Stimulated activated CD8-positive, alpha-beta memory T cell treated with anti-CD3 and anti-CD28 coated beads, Interleukin-7, amount 100 ng/mL, for 1 hour (primary cell): ENCODE results near the gene SH3BP5.

Experiments
- DNase-seq, 2 donors: peaks; one replicate each; pipeline ENCODE4 v3.0.0-alpha.2; 2020; ENCODE audit warnings: low read depth in 2 of 2

Gene SH3BP5

DNA sequence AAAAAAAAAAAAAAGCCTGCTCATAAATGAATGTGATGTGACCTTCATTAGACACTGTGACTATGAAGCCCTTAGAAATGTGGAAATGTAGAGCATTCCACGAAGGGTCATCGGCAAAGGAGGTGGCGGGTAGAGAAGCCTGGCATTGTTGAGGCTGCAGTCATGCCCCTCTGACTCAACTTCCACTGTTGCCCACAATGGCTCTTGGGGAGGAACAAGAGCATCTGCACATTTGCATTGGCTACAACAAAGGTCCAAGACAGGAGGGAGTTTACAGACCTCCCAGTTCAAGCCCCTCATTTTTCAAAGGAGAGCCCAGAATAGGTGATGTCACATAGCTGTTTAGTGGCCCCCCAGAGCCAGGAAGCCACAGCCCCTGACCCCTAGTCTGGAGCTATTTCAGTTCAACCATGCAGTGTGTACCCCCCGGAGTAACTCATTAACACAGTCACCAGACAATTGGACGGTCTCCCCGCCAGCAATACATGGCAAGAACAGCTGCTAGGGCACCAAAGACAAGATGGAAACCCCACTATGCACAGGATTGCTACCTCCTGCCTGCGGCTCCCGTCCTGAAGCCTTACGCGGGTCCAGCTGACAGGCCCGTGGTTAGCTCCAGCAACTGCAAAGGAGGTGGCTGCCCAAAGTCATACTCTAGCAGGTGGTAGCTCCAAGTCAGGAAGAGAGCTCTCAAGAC, 56.2 kb downstream of the SH3BP5 start:
- no peak for DNase-seq

DNA sequence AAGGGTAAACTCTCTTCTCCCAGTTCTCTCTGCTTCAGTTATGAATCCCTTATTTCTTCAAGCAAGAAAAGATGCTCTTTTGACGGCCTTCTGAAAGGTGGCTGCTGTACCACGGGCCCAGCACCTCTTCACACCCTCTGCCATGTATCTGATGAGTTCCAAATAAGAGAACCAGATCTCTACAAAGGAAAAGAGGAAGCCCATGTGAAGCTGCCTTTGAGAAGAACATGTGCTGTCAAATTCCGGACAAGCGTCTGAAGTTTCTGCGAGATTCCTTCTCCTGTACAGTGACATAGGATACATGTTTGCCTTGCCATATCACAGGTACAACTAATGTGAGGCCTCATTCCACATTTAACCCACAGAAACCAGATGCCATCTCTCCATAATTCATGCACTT, 59.2 kb downstream of the SH3BP5 start:
- no peak for DNase-seq

DNA sequence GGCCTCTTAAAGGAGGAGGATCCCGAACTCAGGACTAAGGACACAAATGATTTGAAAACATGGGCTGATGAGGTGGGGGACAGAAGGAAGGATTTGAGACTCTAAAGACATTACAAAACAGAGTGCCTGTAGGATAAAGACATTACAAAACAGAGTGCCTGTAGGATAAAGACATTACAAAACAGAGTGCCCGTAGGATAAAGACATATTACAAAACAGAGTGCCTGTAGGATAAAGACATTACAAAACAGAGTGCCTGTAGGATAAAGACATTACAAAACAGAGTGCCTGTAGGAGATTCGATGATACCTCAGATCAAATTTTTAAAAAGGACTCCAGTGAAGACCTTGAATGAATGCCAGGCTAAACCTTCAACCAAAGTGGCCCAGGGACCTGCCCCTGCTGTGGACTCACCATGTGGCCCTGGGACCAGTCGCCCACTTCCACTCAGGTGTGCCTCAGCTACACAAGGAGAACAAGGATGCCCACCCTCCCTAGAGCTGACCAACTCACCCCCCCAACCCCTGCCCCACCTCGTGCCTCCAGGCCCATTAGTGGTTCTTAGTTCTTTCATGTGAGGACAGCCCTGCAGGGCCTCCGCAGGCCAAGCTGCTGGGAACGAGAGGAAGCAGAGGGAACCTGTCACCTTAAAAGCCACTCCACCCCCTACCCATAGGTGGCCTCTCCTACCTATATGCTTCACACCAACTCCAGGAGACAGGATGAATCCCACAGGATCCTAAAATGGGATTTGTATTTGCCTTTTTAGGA, 59.8 kb downstream of the SH3BP5 start:
- DNase-seq: no peak

DNA sequence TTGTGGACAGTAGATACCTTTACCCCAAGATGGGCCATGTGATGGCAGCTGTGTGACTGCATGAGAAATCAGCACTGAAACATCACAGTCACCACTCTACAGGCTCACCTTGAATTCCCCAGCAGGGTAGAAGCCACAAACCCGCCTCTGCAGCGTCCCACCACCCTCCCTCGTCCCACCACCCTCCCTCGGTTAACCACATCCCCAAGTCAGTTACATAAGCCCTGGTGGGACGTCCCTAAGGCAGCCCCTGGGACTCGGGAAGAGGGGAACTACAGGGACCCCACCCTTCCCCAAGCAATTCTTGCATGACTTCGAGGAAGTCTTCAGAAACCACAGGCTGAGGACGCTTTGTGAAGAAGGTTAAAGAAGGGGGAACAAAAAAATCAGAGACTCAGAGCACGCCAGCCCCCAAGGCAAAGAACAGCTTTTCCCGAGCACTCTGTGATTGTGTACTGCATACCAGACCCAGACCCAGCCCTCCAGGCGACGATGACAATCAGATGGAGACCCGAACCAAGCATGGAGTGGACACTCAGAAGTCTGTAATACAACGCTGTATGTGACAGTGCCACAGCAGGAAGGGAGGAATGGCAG, 60.5 kb downstream of the SH3BP5 start:
- peak; percentile 62 to 67 for DNase-seq

DNA sequence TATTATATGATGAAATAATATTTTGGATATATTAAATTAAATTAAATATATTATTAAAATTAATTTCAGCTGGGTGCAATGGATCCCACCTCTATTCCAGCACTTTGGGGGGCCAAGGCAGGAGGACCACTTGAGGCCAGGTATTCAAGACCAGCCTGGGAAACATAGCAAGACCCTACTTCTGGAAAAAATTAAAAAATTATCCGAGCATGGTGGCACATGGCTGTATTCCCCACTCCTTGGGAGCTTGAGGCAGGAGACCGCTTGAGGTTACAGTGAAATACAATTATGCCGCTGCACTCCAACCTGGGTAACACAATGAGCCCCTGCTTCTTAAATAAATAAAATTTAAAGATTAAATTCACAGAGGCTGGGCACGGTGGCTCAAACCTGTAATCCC, 61.4 kb downstream of the SH3BP5 start:
- DNase-seq: no peak

DNA sequence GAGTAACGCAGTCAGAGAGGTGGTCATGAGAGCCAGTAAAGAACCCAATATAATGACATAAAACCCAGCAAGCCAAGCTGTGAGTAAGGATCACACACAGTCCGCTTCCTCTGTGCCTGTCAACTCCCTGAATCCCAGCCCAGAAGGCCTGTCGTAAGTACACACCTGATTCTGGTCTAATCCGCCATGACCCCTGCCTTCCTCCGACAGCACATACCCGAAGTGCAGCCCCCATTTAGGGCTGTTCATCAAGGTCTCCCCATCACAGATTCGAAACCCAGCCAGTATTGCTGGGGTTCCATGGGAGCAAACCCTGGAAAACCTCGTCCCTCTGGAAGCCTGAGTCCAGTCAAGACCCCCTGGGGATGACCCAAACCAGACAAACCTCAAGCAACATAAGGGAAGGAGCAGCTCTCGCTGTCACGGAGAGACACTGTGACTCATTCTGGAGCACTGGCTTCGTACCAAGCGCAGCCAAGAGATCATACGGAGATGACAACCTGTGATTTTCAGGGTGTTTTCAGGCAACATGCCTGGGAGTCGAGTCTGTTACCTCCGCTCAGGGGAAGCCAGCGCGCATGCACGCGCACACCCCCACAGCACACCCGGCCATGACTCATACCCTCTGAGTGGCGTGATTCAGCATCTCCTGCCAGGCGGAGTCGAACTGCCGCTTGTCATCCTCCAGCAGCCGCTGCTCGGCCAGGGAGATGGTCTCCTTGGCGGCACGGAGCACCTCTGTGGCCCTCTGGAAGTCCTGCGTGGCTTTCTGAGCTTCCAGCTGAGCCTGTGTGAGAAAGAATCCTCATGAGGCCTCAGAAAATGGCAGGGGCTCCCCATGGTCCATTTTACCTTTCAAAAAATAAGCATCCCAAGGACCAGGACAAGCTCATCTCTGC, 63.0 kb downstream of the SH3BP5 start:
- DNase-seq: peak; percentile 66 to 75

DNA sequence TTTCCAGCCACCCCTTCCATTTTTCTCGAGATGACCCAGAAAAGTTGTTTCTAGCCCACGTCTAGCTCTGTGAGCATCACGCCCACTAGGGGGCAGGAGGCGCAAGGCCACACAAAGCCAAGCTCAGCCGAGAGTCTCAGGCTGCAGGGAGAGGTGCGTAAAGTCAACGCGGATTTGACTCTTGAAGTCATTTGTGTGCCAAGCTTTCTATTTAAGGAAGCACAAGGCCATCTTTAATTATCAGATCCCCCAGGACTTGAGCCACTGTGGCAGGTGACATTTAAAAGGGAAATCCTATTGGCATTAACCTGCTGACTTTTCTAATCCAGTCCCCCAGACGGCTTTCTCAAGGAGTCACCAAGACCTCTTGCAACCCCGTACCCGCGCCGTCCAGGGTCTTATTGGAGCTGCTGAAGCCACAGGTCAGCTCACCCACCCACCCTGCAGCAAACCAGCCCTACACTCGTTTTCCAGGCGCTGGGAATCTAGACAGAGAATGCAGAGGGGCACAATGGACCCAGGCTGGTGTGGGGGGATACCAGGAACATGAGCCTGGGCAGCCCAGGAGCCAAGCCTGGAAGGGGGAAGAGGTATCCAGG, 64.3 kb downstream of the SH3BP5 start:
- DNase-seq: peak; percentile 65 to 70

DNA sequence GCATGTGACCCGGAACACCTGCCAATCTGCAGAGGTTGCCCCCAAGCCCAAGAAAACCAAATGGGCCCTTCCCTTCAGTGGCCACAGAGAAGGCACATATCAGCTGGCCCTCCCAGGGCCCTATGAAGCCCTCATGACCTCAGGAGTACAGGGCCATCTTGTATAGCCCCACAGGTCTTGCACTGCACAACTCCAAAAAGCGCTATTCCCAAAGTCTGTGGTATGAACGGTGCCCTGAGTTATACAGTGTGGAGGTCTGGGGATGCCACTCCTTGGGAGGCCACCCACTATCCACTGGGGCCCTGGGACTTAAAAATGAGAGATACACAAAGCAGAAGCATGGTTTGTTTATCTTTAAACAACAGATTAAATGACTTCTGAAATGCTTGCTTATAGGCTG, 64.9 kb downstream of the SH3BP5 start:
- no peak for DNase-seq

DNA sequence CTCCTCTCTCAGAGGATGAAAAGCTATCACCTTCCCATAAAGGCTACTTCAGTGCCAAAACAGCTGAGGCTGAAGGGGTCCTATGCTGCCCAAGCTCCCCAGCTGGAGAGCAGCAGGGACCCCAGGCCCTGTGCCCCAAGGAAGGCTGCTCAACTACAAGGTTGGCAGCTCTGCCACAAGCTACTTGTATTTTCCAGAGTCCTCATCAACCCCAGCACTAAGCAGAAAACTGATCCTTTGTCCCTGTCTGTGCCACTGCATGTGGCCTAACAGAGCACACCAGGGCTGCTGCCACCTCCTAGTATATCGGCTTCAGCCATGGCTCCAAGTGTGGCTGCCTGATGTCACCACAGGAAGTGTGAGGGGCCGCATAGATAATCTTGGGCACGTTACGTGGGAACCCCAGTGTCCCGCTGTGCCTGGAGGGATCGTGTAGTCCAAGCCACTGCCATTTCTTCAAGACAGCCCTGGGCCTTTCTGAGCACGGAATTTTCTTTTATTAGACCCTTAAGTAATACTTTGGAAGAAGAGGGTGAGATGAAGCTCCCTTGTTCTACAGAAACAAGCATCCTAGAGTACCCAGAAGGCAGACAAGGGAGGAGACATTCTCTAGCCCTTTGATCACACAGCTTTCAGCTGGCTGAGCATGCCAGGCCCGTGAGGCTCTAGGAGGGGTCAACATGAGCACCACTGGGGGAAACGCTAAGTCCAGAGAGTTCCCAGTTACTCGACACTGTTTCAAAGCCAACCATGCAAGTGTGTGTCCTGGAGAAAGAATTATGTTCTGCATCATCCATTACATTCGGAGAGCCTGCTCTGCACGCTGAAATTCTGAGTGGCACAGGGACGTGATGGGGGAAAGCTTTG, 65.6 kb downstream of the SH3BP5 start:
- DNase-seq: no peak

DNA sequence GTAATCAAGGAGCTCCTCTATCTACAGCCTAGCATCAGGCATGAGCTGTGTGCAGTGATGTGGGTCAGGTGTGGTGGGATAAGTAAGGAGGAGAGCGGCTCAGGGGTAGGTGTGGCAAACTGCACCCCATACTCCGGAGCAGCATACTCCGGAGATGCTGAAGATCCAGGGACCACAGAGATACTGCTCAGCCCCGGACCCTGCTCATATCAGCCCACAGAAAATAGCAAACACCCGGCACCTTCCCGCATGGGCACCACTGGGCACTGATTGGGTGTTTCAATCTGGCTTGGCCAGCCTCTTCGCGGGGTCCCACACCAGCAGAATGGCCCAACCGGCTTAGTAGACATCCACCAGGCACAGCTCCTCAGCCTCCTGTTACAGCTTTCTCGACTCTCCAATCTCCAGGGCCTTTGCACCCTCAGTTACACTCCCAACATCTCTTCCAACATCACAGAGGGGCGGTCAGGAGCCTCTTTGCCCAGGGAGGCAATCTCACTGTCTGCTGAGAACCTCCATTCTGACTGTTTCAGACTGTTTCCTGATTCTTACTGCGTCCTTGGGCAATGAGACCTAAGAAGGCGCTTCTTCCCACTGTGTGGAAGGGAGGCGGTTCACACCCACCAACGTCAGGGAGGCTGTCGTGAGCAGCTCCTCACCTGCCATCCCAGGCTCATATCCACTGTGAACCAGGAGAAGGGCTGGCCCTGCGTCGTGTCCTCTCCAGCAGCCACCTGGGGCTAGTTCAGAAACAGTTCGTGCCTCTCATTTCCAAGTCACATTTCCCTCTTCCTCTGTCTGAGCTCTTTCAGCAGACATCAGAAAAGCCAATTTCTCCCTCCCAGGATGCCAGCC, 66.5 kb downstream of the SH3BP5 start:
- no peak for DNase-seq

DNA sequence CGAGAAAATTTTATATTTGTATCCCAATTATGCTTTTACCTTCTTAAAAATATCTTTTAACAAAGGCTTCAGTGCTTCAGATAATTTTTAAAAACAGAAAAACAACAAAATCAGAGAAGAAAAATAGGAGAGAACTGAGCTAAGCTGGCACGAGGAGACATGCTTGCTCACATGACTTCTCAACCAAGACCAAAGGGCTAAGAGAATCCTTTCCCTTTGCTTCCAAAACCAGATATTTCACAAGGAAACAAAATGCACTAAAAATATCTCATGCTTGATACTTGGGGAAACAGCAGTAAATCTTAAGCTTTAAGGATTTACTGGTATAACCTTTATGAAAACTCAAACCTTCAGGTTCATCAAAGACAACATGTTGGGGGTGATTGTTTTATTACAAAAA, 67.9 kb downstream of the SH3BP5 start:
- no peak for DNase-seq

DNA sequence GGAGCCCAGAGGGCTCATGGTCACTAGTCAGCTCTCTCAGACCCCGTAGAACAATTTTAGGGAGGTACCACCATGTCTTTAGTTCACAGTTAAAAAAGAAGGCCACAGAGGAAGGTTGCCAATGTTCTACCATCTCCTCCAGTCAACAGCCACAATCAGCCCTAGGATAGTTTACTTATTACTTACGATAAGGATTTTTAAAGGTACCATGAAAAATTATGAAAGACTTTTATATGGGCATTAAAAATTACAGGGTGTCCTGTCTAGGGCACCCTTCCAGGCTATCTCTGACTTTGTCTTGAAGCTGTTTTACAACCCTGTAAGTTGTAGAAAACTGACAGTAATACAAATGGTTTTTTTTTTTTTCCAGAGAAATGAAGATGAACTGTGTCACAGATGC, 68.5 kb downstream of the SH3BP5 start:
- no peak for DNase-seq

DNA sequence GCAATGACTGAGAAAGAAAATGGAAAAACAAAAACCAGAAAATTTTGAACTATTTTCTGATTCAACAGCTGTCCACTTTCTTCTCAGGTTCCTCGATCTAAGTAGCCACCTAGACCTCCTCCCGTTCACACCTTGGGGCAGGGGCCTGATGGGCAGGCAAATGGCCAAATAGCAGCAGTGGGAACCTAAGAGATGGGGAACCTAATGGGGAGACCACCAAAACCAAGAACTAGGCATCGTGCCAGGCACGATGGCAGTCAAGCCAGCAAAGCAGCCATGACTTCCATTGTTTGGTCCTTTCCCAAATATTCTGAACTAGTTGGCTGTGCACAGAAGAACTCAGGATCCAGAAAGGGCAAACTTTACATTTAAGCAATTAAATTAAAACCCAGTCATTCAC, 69.3 kb downstream of the SH3BP5 start:
- no peak for DNase-seq

DNA sequence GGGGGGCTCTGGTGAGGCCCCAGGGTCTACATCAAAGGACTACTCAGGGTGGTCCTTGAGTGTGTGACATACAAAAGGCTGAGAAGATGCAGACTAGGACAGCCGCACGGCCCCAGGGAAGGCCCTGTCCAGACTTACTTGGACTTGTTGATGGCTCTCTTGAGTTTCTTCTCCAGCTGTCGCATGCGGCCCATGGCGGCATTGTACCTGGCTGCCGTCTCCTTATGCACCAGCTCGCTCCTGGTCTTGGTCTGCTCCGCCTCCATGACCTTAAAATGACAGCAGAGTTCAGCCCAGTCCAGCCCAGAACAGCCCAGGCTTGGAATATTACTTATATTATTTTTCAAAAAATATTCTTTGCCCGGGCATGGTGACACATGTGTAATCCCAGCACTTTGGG, 70.4 kb downstream of the SH3BP5 start:
- DNase-seq: no peak

DNA sequence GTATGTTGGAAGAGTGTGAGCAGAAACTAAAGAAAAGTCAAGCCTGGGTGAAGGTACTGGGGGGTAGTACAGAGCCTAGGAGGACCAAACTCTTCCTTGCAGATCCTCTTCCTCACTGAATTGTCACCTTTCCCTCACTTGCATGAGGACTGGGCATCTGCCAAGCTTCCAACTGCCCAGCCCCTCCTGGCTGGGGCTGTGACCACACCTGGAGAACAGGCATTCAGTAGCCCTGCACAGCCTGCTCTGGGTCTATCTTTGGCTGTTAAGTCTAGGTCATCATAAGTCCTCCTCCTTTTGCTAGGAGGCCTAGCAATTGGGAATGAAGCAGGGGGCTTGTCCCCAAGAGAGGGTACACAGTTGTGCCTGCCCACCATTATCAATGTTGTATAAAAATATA, 71.1 kb downstream of the SH3BP5 start:
- DNase-seq: no peak

DNA sequence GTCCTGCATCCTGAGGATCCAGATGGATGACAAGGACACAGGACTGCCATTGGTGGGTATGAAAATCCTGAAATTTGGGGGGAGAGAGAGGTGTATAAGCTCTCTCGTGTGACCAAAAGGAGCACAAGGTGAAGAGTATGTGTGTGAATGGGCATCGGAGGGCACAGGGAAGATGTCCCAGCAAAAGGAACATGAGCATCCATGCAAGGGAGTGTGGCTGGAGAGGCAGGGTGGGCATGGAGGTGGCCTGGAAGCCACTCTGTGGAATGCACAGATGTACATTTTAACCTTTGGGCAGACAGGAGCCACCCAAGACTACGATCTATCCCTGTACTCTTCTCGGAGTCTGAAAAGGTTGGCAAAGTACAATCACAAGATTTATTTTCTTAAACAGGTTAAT, 71.9 kb downstream of the SH3BP5 start:
- no peak for DNase-seq

DNA sequence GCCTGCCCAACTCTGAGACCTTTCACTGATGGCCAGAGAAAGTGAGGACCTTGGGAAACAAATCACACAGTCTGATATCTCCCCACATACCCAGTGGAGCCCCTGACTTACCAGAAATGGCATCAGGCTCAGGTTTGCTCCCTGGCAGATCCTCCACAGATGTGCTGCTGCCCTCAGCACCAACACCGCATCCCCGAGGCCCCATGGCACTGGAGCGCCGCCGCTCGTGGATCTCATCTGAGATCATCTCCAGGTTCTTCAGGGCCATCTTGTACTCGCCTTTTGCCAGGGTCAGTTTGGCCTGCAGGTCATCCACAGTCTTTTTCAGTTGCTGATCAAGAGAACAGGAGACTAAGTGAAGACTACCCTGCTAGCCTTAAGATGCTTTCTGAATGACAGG, 73.7 kb downstream of the SH3BP5 start:
- DNase-seq: no peak

DNA sequence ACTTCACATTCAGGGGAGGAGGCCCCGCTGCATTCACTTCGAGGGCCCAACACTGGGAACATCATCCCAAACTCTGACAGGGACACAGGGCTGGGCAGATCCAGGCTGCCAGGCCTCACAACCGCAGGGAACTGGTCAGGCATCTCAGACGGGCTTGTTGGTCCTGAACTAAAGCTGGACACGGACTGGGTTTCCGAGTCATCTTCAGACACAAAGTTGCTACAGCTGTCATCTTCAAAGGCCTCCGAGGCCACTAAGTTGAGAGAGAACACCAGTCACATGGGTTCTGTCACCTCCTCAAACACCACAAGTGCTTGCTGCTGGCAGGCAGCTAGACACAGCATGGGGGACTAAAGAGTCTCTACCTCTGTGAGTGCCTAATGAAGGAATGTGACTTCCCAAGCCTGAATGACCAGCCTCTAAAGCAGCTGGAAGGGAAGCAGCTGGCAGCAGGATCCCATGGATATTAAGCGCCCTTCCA, 75.5 kb downstream of the SH3BP5 start:
- DNase-seq: no peak

DNA sequence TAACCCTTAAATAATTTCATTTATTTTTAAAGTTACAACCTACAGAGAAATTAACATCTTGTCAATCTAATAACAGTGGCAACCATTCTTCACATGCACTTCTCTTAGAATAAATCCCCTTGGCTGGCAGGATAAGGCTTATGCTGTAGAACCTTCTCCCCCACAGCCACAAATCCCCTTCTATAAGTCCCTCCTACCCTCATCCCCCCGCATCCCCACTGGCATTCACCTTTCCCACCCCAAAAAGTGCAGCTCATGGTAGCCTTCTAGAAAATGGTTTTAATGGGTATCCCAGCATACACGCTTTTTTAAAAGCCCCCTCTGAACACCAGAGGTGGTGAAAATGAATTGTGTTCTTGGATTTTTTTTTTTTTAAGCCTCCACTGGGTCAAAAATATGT, 77.2 kb downstream of the SH3BP5 start:
- DNase-seq: no peak
